ENCODE data around the gene PHGDH.

GRCh38 chr1:119711804-119712341, at the start of gene PHGDH:
- TF ChIP-seq CTCF (IDR thresholded peaks at IDR 0.05) (no peak), POLR2A (IDR thresholded peaks at IDR 0.05) (peak in 1 of 2 donors; percentile 26), POLR2AphosphoS5 (IDR thresholded peaks at IDR 0.05; ENCODE audit: insufficient read depth in 1 of 2, low read depth in 1 of 2) (peak in 1 of 2 donors; percentile 78)
